ENCODE results near the gene FTL.

FTL gene

GRCh38 chr19:48947258-48947542 is 17.9 kb upstream of the FTL start:
- Histone ChIP-seq H3K4me3 (ENCODE audit: low read length) (no peak overlapping the region), H3K79me2 (ENCODE audit: control insufficient read depth, low read length) (no peaks in the 10 kb centered on the region), H3F3A (ENCODE audit: control insufficient read depth, insufficient read depth) (no peaks in the 10 kb centered on the region), H4K20me1 (ENCODE audit: control insufficient read depth, insufficient read depth, low read depth, low read length) (no peaks in the 10 kb centered on the region), H3K9me2 (replicated peaks; ENCODE audit: control insufficient read depth, low read length) (no peaks in the 10 kb centered on the region), H3K9me3 (ENCODE audit: control insufficient read depth, insufficient read depth, low read length) (peaks cover 14% of the 10 kb centered on the region), H3K4me1 (ENCODE audit: control insufficient read depth, low read length) (peaks cover 26% of the 10 kb centered on the region), H3K27ac (ENCODE audit: low read depth, low read length) (no peak overlapping the region), H3K36me3 (ENCODE audit: control insufficient read depth, low read length) (no peaks in the 10 kb centered on the region), H3K4me2 (ENCODE audit: low read length) (no peak overlapping the region), H3K27me3 (ENCODE audit: control insufficient read depth, low read length) (no peaks in the 10 kb centered on the region)
- TF ChIP-seq CTCF (IDR thresholded peaks at IDR 0.05; ENCODE audit: low read depth, low read length, poor library complexity, severe bottlenecking) (no peak), EZH2phosphoT487 (IDR thresholded peaks at IDR 0.05; ENCODE audit: borderline replicate concordance, low read length) (no peak)

GRCh38 chr19:48950159-48950558 is 14.9 kb upstream of the FTL start:
- no peak overlapping the region for H3K27ac ChIP-seq (ENCODE audit: low read depth, low read length)
- H3K36me3 ChIP-seq (ENCODE audit: control insufficient read depth, low read length): peaks cover 4% of the 10 kb centered on the region; the same call in 1 of the 2 replicates
- H3K4me2 ChIP-seq (ENCODE audit: low read length): no peak overlapping the region
- no peaks in the 10 kb centered on the region for H3F3A ChIP-seq (ENCODE audit: control insufficient read depth, insufficient read depth)
- H3K9me3 ChIP-seq (ENCODE audit: control insufficient read depth, insufficient read depth, low read length): peaks cover 14% of the 10 kb centered on the region
- H3K27me3 ChIP-seq (ENCODE audit: control insufficient read depth, low read length): no peaks in the 10 kb centered on the region
- peaks cover 5% of the 10 kb centered on the region for H3K79me2 ChIP-seq (ENCODE audit: control insufficient read depth, low read length)
- no peaks in the 10 kb centered on the region for H3K9me2 ChIP-seq (replicated peaks; ENCODE audit: control insufficient read depth, low read length)
- no peaks in the 10 kb centered on the region for H4K20me1 ChIP-seq (ENCODE audit: control insufficient read depth, insufficient read depth, low read depth, low read length)
- no peak for TF ChIP-seq CTCF (IDR thresholded peaks at IDR 0.05; ENCODE audit: low read depth, low read length, poor library complexity, severe bottlenecking)
- no peak for TF ChIP-seq EZH2phosphoT487 (IDR thresholded peaks at IDR 0.05; ENCODE audit: borderline replicate concordance, low read length)
- peaks cover 45% of the 10 kb centered on the region for H3K4me1 ChIP-seq (ENCODE audit: control insufficient read depth, low read length)
- no peak overlapping the region for H3K4me3 ChIP-seq (ENCODE audit: low read length)

- Histone ChIP-seq H3K79me2 (ENCODE audit: control insufficient read depth, low read length) (peaks cover 13% of the 10 kb centered on the region), H3K4me1 (ENCODE audit: control insufficient read depth, low read length) (peaks cover 53% of the 10 kb centered on the region), H3F3A (ENCODE audit: control insufficient read depth, insufficient read depth) (no peaks in the 10 kb centered on the region), H3K36me3 (ENCODE audit: control insufficient read depth, low read length) (peaks cover 12% of the 10 kb centered on the region), H4K20me1 (ENCODE audit: control insufficient read depth, insufficient read depth, low read depth, low read length) (no peaks in the 10 kb centered on the region), H3K4me2 (ENCODE audit: low read length) (peak overlapping the region; percentile 43), H3K9me3 (ENCODE audit: control insufficient read depth, insufficient read depth, low read length) (peaks cover 14% of the 10 kb centered on the region), H3K27me3 (ENCODE audit: control insufficient read depth, low read length) (no peaks in the 10 kb centered on the region), H3K4me3 (ENCODE audit: low read length) (peak overlapping the region; percentile 31), H3K9me2 (replicated peaks; ENCODE audit: control insufficient read depth, low read length) (no peaks in the 10 kb centered on the region), H3K27ac (ENCODE audit: low read depth, low read length) (peak overlapping the region; percentile 30; the same call in 1 of the 2 replicates)
- TF ChIP-seq CTCF (IDR thresholded peaks at IDR 0.05; ENCODE audit: low read depth, low read length, poor library complexity, severe bottlenecking): no peak
- TF ChIP-seq EZH2phosphoT487 (IDR thresholded peaks at IDR 0.05; ENCODE audit: borderline replicate concordance, low read length): no peak
Observed at GRCh38 chr19:48950830-48951519, 14.1 kb upstream of the FTL start.
